ENCODE measurements around the gene GP1BB. TPM values are rescaled to one million over a fixed set of nuclear protein-coding genes. Genes with fewer than 3 reads are reported as not detected.

GP1BB gene
- total and polyA plus RNA-seq, 2 donors (not counting 3 experiments of a cell fraction or from before 2014, with no cell fraction given), result 1.7 to 6.2 TPM

DNA sequence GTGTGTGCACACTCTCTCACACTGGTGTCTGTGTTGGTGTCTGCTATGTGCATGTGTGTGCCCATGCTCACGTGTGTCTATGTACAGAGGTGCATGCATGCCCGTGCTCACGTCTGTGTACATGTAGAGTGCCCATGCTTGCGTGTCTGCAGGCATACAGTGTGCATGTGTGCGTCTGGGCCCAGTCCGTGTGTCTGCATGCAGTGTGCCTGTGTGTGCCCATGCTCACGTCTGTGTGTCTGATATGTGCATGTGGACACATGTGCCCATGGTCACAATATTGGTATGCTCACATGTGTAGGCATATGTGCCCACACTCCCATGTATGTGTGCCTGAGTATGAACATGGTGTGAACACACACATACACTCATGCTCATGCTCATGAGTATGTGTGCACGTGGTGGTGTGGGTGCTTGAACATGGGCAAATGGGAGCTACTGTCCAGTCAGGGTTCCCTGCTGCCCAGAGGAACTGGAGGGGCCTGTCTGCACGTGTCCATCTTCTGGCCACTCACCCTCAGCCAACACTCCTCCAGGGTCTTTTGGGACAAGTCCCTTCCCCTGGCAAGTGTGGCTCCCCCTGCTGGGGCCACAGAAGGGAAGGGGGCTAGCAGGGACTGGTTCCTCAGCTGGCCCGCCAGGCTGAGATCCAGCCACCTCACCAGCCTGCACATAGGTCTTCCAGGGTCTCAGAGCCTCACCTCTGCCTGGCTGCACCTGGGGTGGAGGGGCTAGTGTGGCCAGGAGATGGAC, 29.9 kb downstream of the GP1BB start:
- dilution Hi-C loops (cut with MboI; ENCODE audit: extremely low pct_ligation_motif_present, low sequenced_read_pairs) (no loop called here), intact Hi-C loops (cut with micrococcal nuclease) (no loop called here)
- Histone ChIP-seq H3K9me1 (replicated peaks; ENCODE audit: control insufficient read depth, extremely low read depth, insufficient read depth, low read length) (no peaks in the 10 kb centered on the region), H4K20me1 (replicated peaks; ENCODE audit: control insufficient read depth, extremely low read depth, insufficient read depth, low read length) (no peaks in the 10 kb centered on the region), H3K4me3 (replicated peaks in 1 of 3; ENCODE audit: insufficient read depth in 1 of 3, low read depth in 1 of 3, low read length in 3 of 3) (no peak overlapping the region), H3K79me2 (ENCODE audit: control insufficient read depth, insufficient read depth, low read length) (no peaks in the 10 kb centered on the region), H3K9ac (replicated peaks; ENCODE audit: extremely low read depth, insufficient read depth, low read length) (no peak overlapping the region), H2AFZ (ENCODE audit: low read depth, low read length) (no peak overlapping the region), H3K36me3 (ENCODE audit: control insufficient read depth in 2 of 2, extremely low read depth in 1 of 2, insufficient read depth in 2 of 2, low read length in 2 of 2) (no peaks in the 10 kb centered on the region), H3K27me3 (ENCODE audit: control insufficient read depth in 2 of 2, insufficient read depth in 2 of 2, low read length in 2 of 2) (peaks cover 25 to 37% of the 10 kb centered on the region in 2 experiments), H3K9me3 (replicated peaks; ENCODE audit: control insufficient read depth, insufficient read depth, low read length) (no peaks in the 10 kb centered on the region), H3K27ac (ENCODE audit: insufficient read depth, low read depth, low read length) (no peak overlapping the region), H3K4me2 (ENCODE audit: insufficient read depth, low read length) (no peak overlapping the region), H3K4me1 (ENCODE audit: control insufficient read depth, extremely low read depth, insufficient read depth, low read length) (no peaks in the 10 kb centered on the region)
- TF ChIP-seq EZH2 (IDR thresholded peaks at IDR 0.05; ENCODE audit: borderline replicate concordance, low read depth, low read length, severe bottlenecking), result no peak
- TF ChIP-seq, protein P1, sequence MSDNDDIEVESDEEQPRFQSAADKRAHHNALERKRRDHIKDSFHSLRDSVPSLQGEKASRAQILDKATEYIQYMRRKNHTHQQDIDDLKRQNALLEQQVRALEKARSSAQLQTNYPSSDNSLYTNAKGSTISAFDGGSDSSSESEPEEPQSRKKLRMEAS (IDR thresholded peaks at IDR 0.05; ENCODE audit: insufficient read depth, insufficient read length), result no peak
- TF ChIP-seq FOS (IDR thresholded peaks at IDR 0.05; ENCODE audit: borderline replicate concordance, insufficient read depth, low read length), result no peak
- TF ChIP-seq, protein P2, sequence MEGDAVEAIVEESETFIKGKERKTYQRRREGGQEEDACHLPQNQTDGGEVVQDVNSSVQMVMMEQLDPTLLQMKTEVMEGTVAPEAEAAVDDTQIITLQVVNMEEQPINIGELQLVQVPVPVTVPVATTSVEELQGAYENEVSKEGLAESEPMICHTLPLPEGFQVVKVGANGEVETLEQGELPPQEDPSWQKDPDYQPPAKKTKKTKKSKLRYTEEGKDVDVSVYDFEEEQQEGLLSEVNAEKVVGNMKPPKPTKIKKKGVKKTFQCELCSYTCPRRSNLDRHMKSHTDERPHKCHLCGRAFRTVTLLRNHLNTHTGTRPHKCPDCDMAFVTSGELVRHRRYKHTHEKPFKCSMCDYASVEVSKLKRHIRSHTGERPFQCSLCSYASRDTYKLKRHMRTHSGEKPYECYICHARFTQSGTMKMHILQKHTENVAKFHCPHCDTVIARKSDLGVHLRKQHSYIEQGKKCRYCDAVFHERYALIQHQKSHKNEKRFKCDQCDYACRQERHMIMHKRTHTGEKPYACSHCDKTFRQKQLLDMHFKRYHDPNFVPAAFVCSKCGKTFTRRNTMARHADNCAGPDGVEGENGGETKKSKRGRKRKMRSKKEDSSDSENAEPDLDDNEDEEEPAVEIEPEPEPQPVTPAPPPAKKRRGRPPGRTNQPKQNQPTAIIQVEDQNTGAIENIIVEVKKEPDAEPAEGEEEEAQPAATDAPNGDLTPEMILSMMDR (IDR thresholded peaks at IDR 0.05; ENCODE audit: extremely low read depth in 1 of 2, insufficient read depth in 1 of 2, low read depth in 1 of 2, low read length in 2 of 2), result peak in 1 of 2 donors; percentile 3
- no peak for TF ChIP-seq MYC (IDR thresholded peaks at IDR 0.05; ENCODE audit: low read depth, low read length)
- TF ChIP-seq JUN (IDR thresholded peaks at IDR 0.05; ENCODE audit: borderline replicate concordance, insufficient read depth, insufficient read length, low read depth), result no peak
- CTCF ChIA-PET, result interaction anchor here (1.2 to 5.6 kb wide), 4 partner anchors 8 to 159 kb away, joined by 3 to 73 read pairs (median 13); no protein-coding TSS in a partner anchor
- POLR2A ChIA-PET, result no interaction called here
- no peak for DNase-seq (ENCODE audit: low read depth, low spot score)
- FAIRE-seq, result no peak
- no TSS peak for BruUV-seq (replicated peaks)

All from endothelial cell of umbilical vein (primary cell).